ENCODE measurements around the gene ZFHX3. TPM values are rescaled to one million over a fixed set of nuclear protein-coding genes. Genes with fewer than 3 reads are reported as not detected.

ZFHX3 gene
- polyA plus RNA-seq, 1 donor (not counting 4 experiments of a cell fraction or from before 2014, with no cell fraction given) = 1.2 TPM

DNA sequence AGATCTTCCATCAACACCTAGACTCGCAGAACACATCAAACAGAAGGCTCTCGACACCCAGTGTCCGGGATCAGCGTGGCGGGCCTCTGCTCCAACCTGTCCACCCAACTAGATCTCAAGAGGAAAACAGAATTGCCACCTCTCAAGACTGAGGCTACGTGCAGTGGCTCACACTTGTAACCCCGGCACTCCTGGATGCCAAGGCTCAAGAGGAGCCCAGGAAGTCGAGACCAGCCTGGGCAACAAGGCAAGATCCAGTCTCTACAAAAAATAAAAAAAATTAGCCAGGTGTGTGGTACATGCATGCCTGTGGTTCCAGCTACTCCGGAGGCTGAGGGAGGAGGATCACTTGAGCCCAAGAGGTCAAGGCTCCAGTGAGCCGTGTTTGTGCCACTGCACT, 132.6 kb downstream of the ZFHX3 start:
- Histone ChIP-seq H3K9me1 (ENCODE audit: control insufficient read depth, extremely low read depth, insufficient read depth, low read length) (no peaks in the 10 kb centered on the region), H3K4me2 (ENCODE audit: control insufficient read depth, extremely low read depth, insufficient read depth, low read depth, low read length) (no peak overlapping the region), H2AFZ (ENCODE audit: control insufficient read depth, low read length) (no peak overlapping the region), H3K4me3 (ENCODE audit: control insufficient read depth in 2 of 3, extremely low read depth in 1 of 3, insufficient read depth in 2 of 3, low read depth in 1 of 3, low read length in 3 of 3) (no peak overlapping the region), H4K20me1 (ENCODE audit: control insufficient read depth, extremely low read depth, insufficient read depth, low read length) (peaks cover 9% of the 10 kb centered on the region), H3K9me3 (ENCODE audit: control insufficient read depth, low read depth, low read length) (no peaks in the 10 kb centered on the region), H3K79me2 (ENCODE audit: control insufficient read depth, insufficient read depth, low read length) (no peaks in the 10 kb centered on the region), H3K27me3 (ENCODE audit: control insufficient read depth, extremely low read depth, insufficient read depth, low read length) (no peaks in the 10 kb centered on the region), H3K27ac (ENCODE audit: control insufficient read depth, insufficient read depth, low read length) (no peak overlapping the region), H3K4me1 (ENCODE audit: control insufficient read depth, extremely low read depth, insufficient read depth, low read length) (no peaks in the 10 kb centered on the region), H3K36me3 (ENCODE audit: control insufficient read depth in 2 of 2, extremely low read depth in 1 of 2, insufficient read depth in 2 of 2, low read length in 2 of 2) (no peaks in the 10 kb centered on the region), H3K9ac (ENCODE audit: control insufficient read depth, extremely low read depth, insufficient read depth, low read length) (no peak overlapping the region)
- TF ChIP-seq, protein P1, sequence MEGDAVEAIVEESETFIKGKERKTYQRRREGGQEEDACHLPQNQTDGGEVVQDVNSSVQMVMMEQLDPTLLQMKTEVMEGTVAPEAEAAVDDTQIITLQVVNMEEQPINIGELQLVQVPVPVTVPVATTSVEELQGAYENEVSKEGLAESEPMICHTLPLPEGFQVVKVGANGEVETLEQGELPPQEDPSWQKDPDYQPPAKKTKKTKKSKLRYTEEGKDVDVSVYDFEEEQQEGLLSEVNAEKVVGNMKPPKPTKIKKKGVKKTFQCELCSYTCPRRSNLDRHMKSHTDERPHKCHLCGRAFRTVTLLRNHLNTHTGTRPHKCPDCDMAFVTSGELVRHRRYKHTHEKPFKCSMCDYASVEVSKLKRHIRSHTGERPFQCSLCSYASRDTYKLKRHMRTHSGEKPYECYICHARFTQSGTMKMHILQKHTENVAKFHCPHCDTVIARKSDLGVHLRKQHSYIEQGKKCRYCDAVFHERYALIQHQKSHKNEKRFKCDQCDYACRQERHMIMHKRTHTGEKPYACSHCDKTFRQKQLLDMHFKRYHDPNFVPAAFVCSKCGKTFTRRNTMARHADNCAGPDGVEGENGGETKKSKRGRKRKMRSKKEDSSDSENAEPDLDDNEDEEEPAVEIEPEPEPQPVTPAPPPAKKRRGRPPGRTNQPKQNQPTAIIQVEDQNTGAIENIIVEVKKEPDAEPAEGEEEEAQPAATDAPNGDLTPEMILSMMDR (optimal IDR thresholded peaks at IDR 0.05 in 1 of 3, IDR thresholded peaks at IDR 0.05 in 1 of 3, conservative IDR thresholded peaks at IDR 0.05 in 1 of 3; ENCODE audit: extremely low read depth in 1 of 3, insufficient read depth in 2 of 3, low read length in 3 of 3) = no peak
- DNase-seq (ENCODE audit: low read depth, low spot score) = no peak
- FAIRE-seq = no peak
- dilution Hi-C loops (cut with MboI; ENCODE audit: extremely low pct_ligation_motif_present, low sequenced_read_pairs) = no loop called here

DNA sequence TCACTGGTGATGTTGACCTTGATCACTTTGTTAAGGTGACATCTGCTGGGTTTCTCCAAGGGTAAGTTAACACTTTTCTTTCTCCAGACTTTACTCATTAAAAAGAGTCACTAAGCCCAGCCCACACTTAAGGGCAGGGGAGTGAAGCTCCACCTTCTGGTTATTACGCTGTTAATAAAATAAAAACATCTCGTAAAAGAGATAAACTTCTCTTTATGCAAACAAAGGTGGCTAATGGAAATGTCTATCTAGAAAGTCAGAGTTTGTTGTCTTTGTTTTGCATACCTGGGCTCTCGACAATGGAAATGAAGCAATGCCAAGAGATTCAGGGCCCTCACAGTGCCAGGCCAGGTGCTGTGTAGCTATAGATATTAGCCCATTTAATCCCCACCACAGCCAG, 134.4 kb downstream of the ZFHX3 start:
- H3K36me3 ChIP-seq (ENCODE audit: control insufficient read depth in 2 of 2, extremely low read depth in 1 of 2, insufficient read depth in 2 of 2, low read length in 2 of 2) = no peaks in the 10 kb centered on the region
- DNase-seq (ENCODE audit: low read depth, low spot score) (no peak), FAIRE-seq (no peak)
- H3K9me1 ChIP-seq (ENCODE audit: control insufficient read depth, extremely low read depth, insufficient read depth, low read length) = no peaks in the 10 kb centered on the region
- H2AFZ ChIP-seq (ENCODE audit: control insufficient read depth, low read length) = no peak overlapping the region
- no peak overlapping the region for H3K4me3 ChIP-seq (ENCODE audit: control insufficient read depth in 2 of 3, extremely low read depth in 1 of 3, insufficient read depth in 2 of 3, low read depth in 1 of 3, low read length in 3 of 3)
- no peak overlapping the region for H3K9ac ChIP-seq (ENCODE audit: control insufficient read depth, extremely low read depth, insufficient read depth, low read length)
- no peaks in the 10 kb centered on the region for H3K27me3 ChIP-seq (ENCODE audit: control insufficient read depth, extremely low read depth, insufficient read depth, low read length)
- H3K79me2 ChIP-seq (ENCODE audit: control insufficient read depth, insufficient read depth, low read length) = no peaks in the 10 kb centered on the region
- H3K9me3 ChIP-seq (ENCODE audit: control insufficient read depth, low read depth, low read length) = no peaks in the 10 kb centered on the region
- TF ChIP-seq EZH2 (IDR thresholded peaks at IDR 0.05; ENCODE audit: low read length) = no peak
- TF ChIP-seq, protein P1 (optimal IDR thresholded peaks at IDR 0.05 in 1 of 3, IDR thresholded peaks at IDR 0.05 in 1 of 3, conservative IDR thresholded peaks at IDR 0.05 in 1 of 3; ENCODE audit: extremely low read depth in 1 of 3, insufficient read depth in 2 of 3, low read length in 3 of 3) = no peak
- H4K20me1 ChIP-seq (ENCODE audit: control insufficient read depth, extremely low read depth, insufficient read depth, low read length) = peaks cover 9% of the 10 kb centered on the region
- dilution Hi-C loops (cut with MboI; ENCODE audit: extremely low pct_ligation_motif_present, low sequenced_read_pairs) = no loop called here
- H3K27ac ChIP-seq (ENCODE audit: control insufficient read depth, insufficient read depth, low read length) = no peak overlapping the region
- H3K4me2 ChIP-seq (ENCODE audit: control insufficient read depth, extremely low read depth, insufficient read depth, low read depth, low read length) = no peak overlapping the region
- H3K4me1 ChIP-seq (ENCODE audit: control insufficient read depth, extremely low read depth, insufficient read depth, low read length) = peaks cover 2% of the 10 kb centered on the region
